PFSK-1 (cell line): ENCODE results near the gene MRPL9.

Experiments
- FOXP2 ChIP-seq: optimal IDR thresholded peaks from 2 replicates; pipeline ENCODE3; 2011; ENCODE audit warnings: borderline replicate concordance, control low read depth, inconsistent platforms; ENCODE audit not compliant: insufficient read depth; ENCODE audit errors: extremely low read length, extremely low read depth
- POLR2AphosphoS5 ChIP-seq: IDR thresholded peaks from 2 replicates; pipeline ENCODE4 v1.6.1; 2012; ENCODE audit warnings: low read depth, mild to moderate bottlenecking, control low read depth, low read length, moderate library complexity
- REST ChIP-seq, 2 experiments: IDR thresholded peaks; 2 replicates each; pipeline versions ENCODE4 v1.6.1 to v1.8.0; 2011 to 2012; ENCODE audit warnings: low read depth in 2 of 2, low read length in 2 of 2, control low read depth in 1 of 2, inconsistent platforms in 1 of 2, mild to moderate bottlenecking in 1 of 2, moderate library complexity in 1 of 2; ENCODE audit not compliant: insufficient read depth in 1 of 2
- SIN3A ChIP-seq: IDR thresholded peaks from 2 replicates; pipeline ENCODE4 v1.6.1; 2012; ENCODE audit warnings: mild to moderate bottlenecking, low read length, moderate library complexity, borderline replicate concordance; ENCODE audit not compliant: insufficient read depth
- TAF1 ChIP-seq: IDR thresholded peaks from 2 replicates; pipeline ENCODE4 v1.6.1; 2012; ENCODE audit warnings: low read length, control low read depth, borderline replicate concordance; ENCODE audit not compliant: insufficient read depth

MRPL9 gene

GRCh38 chr1:151720974-151721787 lies 42.1 kb downstream of the MRPL9 start, which contains the start of gene RIIAD1:
Gene RIIAD1, plus strand, starts transcription at chr1:151721522. Its CDS starts 15 bp downstream, at chr1:151721537.
- TF ChIP-seq TAF1 = no peak
- TF ChIP-seq REST (IDR thresholded peaks at IDR 0.05; ENCODE audit: insufficient read depth in 1 of 2, low read depth in 2 of 2, low read length in 2 of 2) = no peak
- no peak for TF ChIP-seq FOXP2
- no peak for TF ChIP-seq POLR2AphosphoS5
- TF ChIP-seq SIN3A = no peak

- no peak for TF ChIP-seq FOXP2
- no peak for TF ChIP-seq REST (IDR thresholded peaks at IDR 0.05; ENCODE audit: insufficient read depth in 1 of 2, low read depth in 2 of 2, low read length in 2 of 2)
- TF ChIP-seq TAF1 = no peak
- TF ChIP-seq SIN3A = no peak
- no peak for TF ChIP-seq POLR2AphosphoS5
Observed at GRCh38 chr1:151720554-151720953, 42.7 kb downstream of the MRPL9 start.

- no peak for TF ChIP-seq SIN3A
- TF ChIP-seq TAF1 = no peak
- TF ChIP-seq POLR2AphosphoS5 = no peak
- no peak for TF ChIP-seq FOXP2
- no peak for TF ChIP-seq REST (IDR thresholded peaks at IDR 0.05; ENCODE audit: insufficient read depth in 1 of 2, low read depth in 2 of 2, low read length in 2 of 2)
Observed at GRCh38 chr1:151720125-151720524, 43.2 kb downstream of the MRPL9 start.

GRCh38 chr1:151718666-151719065 lies 44.6 kb downstream of the MRPL9 start:
- no peak for TF ChIP-seq TAF1
- TF ChIP-seq SIN3A = no peak
- no peak for TF ChIP-seq REST (IDR thresholded peaks at IDR 0.05; ENCODE audit: insufficient read depth in 1 of 2, low read depth in 2 of 2, low read length in 2 of 2)
- no peak for TF ChIP-seq FOXP2

GRCh38 chr1:151718011-151718431 lies 45.3 kb downstream of the MRPL9 start:
- TF ChIP-seq TAF1 (no peak), REST (IDR thresholded peaks at IDR 0.05; ENCODE audit: insufficient read depth in 1 of 2, low read depth in 2 of 2, low read length in 2 of 2) (0 out of 4 replicates have a peak, but pooled peaks of 1 of the 2 experiments have one; percentile 9), FOXP2 (no peak), SIN3A (no peak), POLR2AphosphoS5 (no peak)
